NCI-H774 (cell line): Measurements from ENCODE around the gene TPST2.

Source experiments
- DNase-seq: peaks from one replicate; lab custom pipeline; 2025; lab: John Stamatoyannopoulos, UW

TPST2 gene

GRCh38 chr22:26489447-26490036 lies 100.4 kb downstream of the TPST2 start:
- no peak for DNase-seq

GRCh38 chr22:26487996-26488395 lies 101.9 kb downstream of the TPST2 start:
- DNase-seq, result no peak

GRCh38 chr22:26486394-26486793 lies 103.5 kb downstream of the TPST2 start:
- no peak for DNase-seq

- DNase-seq, result no peak
Observed at GRCh38 chr22:26485806-26486390, 104.0 kb downstream of the TPST2 start.

GRCh38 chr22:26485013-26485412 lies 104.9 kb downstream of the TPST2 start:
- no peak for DNase-seq

GRCh38 chr22:26484360-26484706 lies 105.6 kb downstream of the TPST2 start:
- DNase-seq, result no peak

- DNase-seq, result peak; percentile 78
Observed at GRCh38 chr22:26483439-26484359, 106.2 kb downstream of the TPST2 start, which contains the start of the genes HPS4 and SRRD. Gene HPS4, minus strand, starts transcription at chr22:26483783. Its CDS starts 2,021 bp downstream, at chr22:26481762. Gene SRRD, plus strand, starts transcription at chr22:26483877. Its CDS starts 14 bp downstream, at chr22:26483891.

- DNase-seq, result no peak
Observed at GRCh38 chr22:26483043-26483438, 106.9 kb downstream of the TPST2 start.

- DNase-seq, result no peak
Observed at GRCh38 chr22:26482161-26482560, 107.8 kb downstream of the TPST2 start.

- DNase-seq, result no peak
Observed at GRCh38 chr22:26481694-26482093, 108.2 kb downstream of the TPST2 start.

GRCh38 chr22:26481112-26481693 lies 108.7 kb downstream of the TPST2 start:
- DNase-seq, result no peak

- DNase-seq, result no peak
Observed at GRCh38 chr22:26480611-26480932, 109.4 kb downstream of the TPST2 start.

GRCh38 chr22:26479792-26480610 lies 109.9 kb downstream of the TPST2 start:
- no peak for DNase-seq

GRCh38 chr22:26479043-26479791 lies 110.7 kb downstream of the TPST2 start:
- DNase-seq, result no peak

GRCh38 chr22:26477341-26477731 lies 112.6 kb downstream of the TPST2 start:
- DNase-seq, result no peak

GRCh38 chr22:26476705-26477340 lies 113.1 kb downstream of the TPST2 start:
- DNase-seq, result no peak

GRCh38 chr22:26474682-26475081 lies 115.2 kb downstream of the TPST2 start:
- DNase-seq, result no peak
